ENCODE measurements around the gene PCBP3. TPM values are rescaled to one million over a fixed set of nuclear protein-coding genes. Genes with fewer than 3 reads are reported as not detected.

PCBP3 gene
- total and polyA plus RNA-seq, 2 of the 8 experiments (the other 6 are each of a cell fraction or from before 2014, with no cell fraction given) = 3.5 to 6.3 TPM

DNA sequence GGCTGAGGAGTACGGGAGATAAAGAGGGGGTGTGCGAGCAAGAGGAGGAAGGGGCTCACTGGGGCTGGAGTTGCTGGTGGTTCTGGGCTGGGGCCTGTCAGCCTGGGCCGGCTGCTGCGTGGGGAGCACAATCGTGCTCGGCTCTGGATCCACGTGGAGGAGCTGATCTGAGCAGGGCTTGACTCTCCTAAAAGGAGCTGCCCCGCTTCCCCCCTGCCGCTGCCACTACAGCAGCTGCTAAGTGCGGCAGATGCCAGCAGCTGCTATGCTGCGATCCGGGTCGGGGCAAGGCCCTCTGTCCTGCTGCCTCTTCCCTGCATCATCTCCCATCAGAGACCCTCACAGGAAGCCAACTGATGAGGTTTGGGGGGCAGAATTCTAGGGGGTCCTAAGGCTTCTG lies 165.9 kb downstream of the PCBP3 start:
- Histone ChIP-seq H4K91ac (replicated peaks; ENCODE audit: insufficient read length, low read length) (no peak overlapping the region), H3K27ac (ENCODE audit: low read depth, low read length) (no peak overlapping the region), H2BK15ac (ENCODE audit: low read length) (no peak overlapping the region), H2AFZ (ENCODE audit: low read length) (no peak overlapping the region), H3K4me1 (replicated peaks in 1 of 4; ENCODE audit: control insufficient read depth in 3 of 4, insufficient read depth in 4 of 4, low read length in 3 of 4) (no peaks in the 10 kb centered on the region; a peak in 2 of 7 replicates), H3K79me1 (ENCODE audit: low read depth, low read length) (no peaks in the 10 kb centered on the region), H3K27me3 (replicated peaks in 1 of 4; ENCODE audit: control insufficient read depth in 3 of 4, extremely low read depth in 1 of 4, insufficient read depth in 3 of 4, low read length in 3 of 4) (no peaks in the 10 kb centered on the region), H3K23ac (ENCODE audit: insufficient read length) (no peak overlapping the region), H3K4ac (replicated peaks; ENCODE audit: insufficient read length, low read depth, low read length) (no peak overlapping the region), H3K79me2 (ENCODE audit: control insufficient read depth in 1 of 2, insufficient read depth in 2 of 2, low read length in 2 of 2) (no peaks in the 10 kb centered on the region), H2AK5ac (ENCODE audit: low read depth, low read length) (no peak overlapping the region), H2BK12ac (ENCODE audit: low read depth, low read length) (no peak overlapping the region), H3K4me2 (ENCODE audit: insufficient read depth in 1 of 2, low read depth in 2 of 2, low read length in 2 of 2) (no peak overlapping the region), H3K14ac (ENCODE audit: insufficient read length) (no peak overlapping the region), H2BK120ac (replicated peaks; ENCODE audit: low read depth, low read length) (no peak overlapping the region), H3K4me3 (ENCODE audit: extremely low read depth in 1 of 4, insufficient read depth in 2 of 4, low read depth in 3 of 4, low read length in 4 of 4) (no peak overlapping the region), H3K9me3 (ENCODE audit: insufficient read depth in 2 of 2, low read depth in 1 of 2, low read length in 1 of 2) (no peaks in the 10 kb centered on the region), H4K5ac (ENCODE audit: insufficient read length, low read depth, low read length) (no peak overlapping the region), H2BK20ac (ENCODE audit: low read length) (no peak overlapping the region), H3K56ac (replicated peaks; ENCODE audit: insufficient read length, low read depth, low read length) (no peak overlapping the region), H3K18ac (ENCODE audit: extremely low read depth, low read length) (no peak overlapping the region), H4K20me1 (replicated peaks in 1 of 2; ENCODE audit: control insufficient read depth in 1 of 2, insufficient read depth in 2 of 2, low read length in 2 of 2) (peaks cover 0 to 1% of the 10 kb centered on the region in 2 experiments), H4K8ac (ENCODE audit: extremely low read depth, insufficient read depth, low read length) (no peak overlapping the region), H3K9ac (replicated peaks in 1 of 4; ENCODE audit: extremely low read depth in 1 of 4, low read depth in 3 of 4, low read length in 3 of 4) (no peak overlapping the region), H3K23me2 (ENCODE audit: low read depth, low read length) (peaks cover 2% of the 10 kb centered on the region; the same call in 1 of the 2 replicates), H3K36me3 (ENCODE audit: control insufficient read depth in 2 of 4, insufficient read depth in 4 of 4, low read length in 3 of 4) (no peaks in the 10 kb centered on the region), H2BK5ac (ENCODE audit: low read depth, low read length) (no peak overlapping the region)
- ChIA-PET CTCF (ENCODE audit: partially characterized antibody) (interaction anchor here (1.0 kb wide), 1 partner anchor 11 kb away, joined by 3 read pairs; no protein-coding TSS in a partner anchor), POLR2A (ENCODE audit: partially characterized antibody) (no interaction called here)
- WGBS, 2 experiments (ENCODE audit: extremely low coverage in 1 of 2, insufficient coverage in 1 of 2, insufficient read length in 1 of 2, insufficient replicate concordance in 2 of 2, low coverage in 1 of 2, low lambda C conversion rate in 2 of 2, missing lambda C conversion rate in 1 of 2) = 89 to 100% methylated on average over 1 to 13 of the region's 13 CpGs
- FAIRE-seq (no peak), DNase-seq (ENCODE audit: low read depth in 1 of 2, low spot score in 2 of 2) (no peak)
- TF ChIP-seq TAF7 (optimal IDR thresholded peaks at IDR 0.05; ENCODE audit: borderline replicate concordance, low read depth, low read length) (no peak), RBBP5 (IDR thresholded peaks at IDR 0.05; ENCODE audit: borderline replicate concordance, low read depth, low read length) (no peak), HDAC2 (IDR thresholded peaks at IDR 0.05; ENCODE audit: borderline replicate concordance in 1 of 2, low read depth in 2 of 2, low read length in 2 of 2) (no peak), KDM5A (IDR thresholded peaks at IDR 0.05; ENCODE audit: low read length) (no peak), EGR1 (IDR thresholded peaks at IDR 0.05; ENCODE audit: borderline replicate concordance, low read depth, low read length) (no peak), CBX8 (IDR thresholded peaks at IDR 0.05; ENCODE audit: borderline replicate concordance, low read depth, low read length) (no peak)
- TF ChIP-seq, protein P1, sequence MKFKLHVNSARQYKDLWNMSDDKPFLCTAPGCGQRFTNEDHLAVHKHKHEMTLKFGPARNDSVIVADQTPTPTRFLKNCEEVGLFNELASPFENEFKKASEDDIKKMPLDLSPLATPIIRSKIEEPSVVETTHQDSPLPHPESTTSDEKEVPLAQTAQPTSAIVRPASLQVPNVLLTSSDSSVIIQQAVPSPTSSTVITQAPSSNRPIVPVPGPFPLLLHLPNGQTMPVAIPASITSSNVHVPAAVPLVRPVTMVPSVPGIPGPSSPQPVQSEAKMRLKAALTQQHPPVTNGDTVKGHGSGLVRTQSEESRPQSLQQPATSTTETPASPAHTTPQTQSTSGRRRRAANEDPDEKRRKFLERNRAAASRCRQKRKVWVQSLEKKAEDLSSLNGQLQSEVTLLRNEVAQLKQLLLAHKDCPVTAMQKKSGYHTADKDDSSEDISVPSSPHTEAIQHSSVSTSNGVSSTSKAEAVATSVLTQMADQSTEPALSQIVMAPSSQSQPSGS (IDR thresholded peaks at IDR 0.05; ENCODE audit: low read length) = no peak
- TF ChIP-seq, protein P2, sequence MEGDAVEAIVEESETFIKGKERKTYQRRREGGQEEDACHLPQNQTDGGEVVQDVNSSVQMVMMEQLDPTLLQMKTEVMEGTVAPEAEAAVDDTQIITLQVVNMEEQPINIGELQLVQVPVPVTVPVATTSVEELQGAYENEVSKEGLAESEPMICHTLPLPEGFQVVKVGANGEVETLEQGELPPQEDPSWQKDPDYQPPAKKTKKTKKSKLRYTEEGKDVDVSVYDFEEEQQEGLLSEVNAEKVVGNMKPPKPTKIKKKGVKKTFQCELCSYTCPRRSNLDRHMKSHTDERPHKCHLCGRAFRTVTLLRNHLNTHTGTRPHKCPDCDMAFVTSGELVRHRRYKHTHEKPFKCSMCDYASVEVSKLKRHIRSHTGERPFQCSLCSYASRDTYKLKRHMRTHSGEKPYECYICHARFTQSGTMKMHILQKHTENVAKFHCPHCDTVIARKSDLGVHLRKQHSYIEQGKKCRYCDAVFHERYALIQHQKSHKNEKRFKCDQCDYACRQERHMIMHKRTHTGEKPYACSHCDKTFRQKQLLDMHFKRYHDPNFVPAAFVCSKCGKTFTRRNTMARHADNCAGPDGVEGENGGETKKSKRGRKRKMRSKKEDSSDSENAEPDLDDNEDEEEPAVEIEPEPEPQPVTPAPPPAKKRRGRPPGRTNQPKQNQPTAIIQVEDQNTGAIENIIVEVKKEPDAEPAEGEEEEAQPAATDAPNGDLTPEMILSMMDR (IDR thresholded peaks at IDR 0.05; ENCODE audit: control extremely low read depth in 1 of 3, insufficient read depth in 1 of 3, low read depth in 1 of 3, low read length in 3 of 3) = no peak
